H9 (cell line): ENCODE measurements around the gene FAF1. TPM values are rescaled to one million over a fixed set of nuclear protein-coding genes. Genes with fewer than 3 reads are reported as not detected.

ENCODE experiments used
- DNase-seq: peaks from one replicate; pipeline ENCODE4 v3.0.0-alpha.2; 2017
- H2AFZ ChIP-seq: one replicate; pipeline ENCODE4 v1.6.1; 2013; ENCODE audit warnings: mild to moderate bottlenecking, low read length, control low read depth, moderate library complexity
- H2AK5ac ChIP-seq: 2 replicates; pipeline ENCODE4 v1.6.1; 2013; ENCODE audit warnings: low read length, control low read depth, mixed read lengths; ENCODE audit not compliant: insufficient read length
- H2BK120ac ChIP-seq: one replicate; pipeline ENCODE4 v1.6.1; 2013; ENCODE audit warnings: low read depth, mild to moderate bottlenecking, low read length, control low read depth, inconsistent platforms; ENCODE audit not compliant: poor library complexity, severe bottlenecking
- H2BK12ac ChIP-seq: 2 replicates; pipeline ENCODE4 v1.6.1; 2013; ENCODE audit warnings: low read length, control low read depth, mixed read lengths, low read depth; ENCODE audit not compliant: insufficient read length
- H2BK15ac ChIP-seq: 2 replicates; pipeline ENCODE4 v1.6.1; 2013; ENCODE audit warnings: low read depth, low read length, control low read depth
- H2BK20ac ChIP-seq: one replicate; pipeline ENCODE4 v1.6.1; 2013; ENCODE audit warnings: low read depth, mild to moderate bottlenecking, low read length, control low read depth, inconsistent platforms; ENCODE audit not compliant: poor library complexity, severe bottlenecking
- H2BK5ac ChIP-seq: 2 replicates; pipeline ENCODE4 v1.6.1; 2013; ENCODE audit warnings: low read length, control low read depth, mixed read lengths; ENCODE audit not compliant: insufficient read length
- H3K14ac ChIP-seq: 2 replicates; pipeline ENCODE4 v1.6.1; 2013; ENCODE audit warnings: low read length, control low read depth; ENCODE audit not compliant: insufficient read depth
- H3K18ac ChIP-seq: 2 replicates; pipeline ENCODE4 v1.6.1; 2013; ENCODE audit warnings: low read depth, mild to moderate bottlenecking, mixed read lengths, low read length, control low read depth; ENCODE audit not compliant: insufficient read length
- H3K23ac ChIP-seq: 2 replicates; pipeline ENCODE4 v1.6.1; 2013; ENCODE audit warnings: low read length, control low read depth, mixed read lengths, low read depth; ENCODE audit not compliant: insufficient read length
- H3K23me2 ChIP-seq: 2 replicates; pipeline ENCODE4 v1.6.1; 2013; ENCODE audit warnings: low read depth, mild to moderate bottlenecking, mixed read lengths, low read length, control low read depth; ENCODE audit not compliant: insufficient read length, poor library complexity, severe bottlenecking
- H3K27ac ChIP-seq: 2 replicates; pipeline ENCODE4 v1.5.1; 2013; ENCODE audit warnings: low read length, control low read depth, mixed read lengths, low read depth; ENCODE audit not compliant: insufficient read length
- H3K27me3 ChIP-seq: 2 replicates; pipeline ENCODE4 v1.6.1; 2013; ENCODE audit warnings: low read length, control low read depth, inconsistent platforms; ENCODE audit not compliant: insufficient read depth
- H3K4ac ChIP-seq: 2 replicates; pipeline ENCODE4 v1.6.1; 2013; ENCODE audit warnings: low read depth, mild to moderate bottlenecking, control low read depth, inconsistent platforms, low read length, moderate library complexity
- H3K4me1 ChIP-seq: 2 replicates; pipeline ENCODE4 v1.6.1; 2013; ENCODE audit warnings: low read length, control low read depth, inconsistent platforms; ENCODE audit not compliant: insufficient read depth
- H3K4me2 ChIP-seq: 2 replicates; pipeline ENCODE4 v1.6.1; 2013; ENCODE audit warnings: low read length, control low read depth, mixed read lengths; ENCODE audit not compliant: insufficient read length, insufficient read depth
- H3K56ac ChIP-seq: 2 replicates; pipeline ENCODE4 v1.6.1; 2013; ENCODE audit warnings: low read depth, mild to moderate bottlenecking, mixed read lengths, low read length, control low read depth; ENCODE audit not compliant: insufficient read length
- H3K79me1 ChIP-seq: 2 replicates; pipeline ENCODE4 v1.6.1; 2013; ENCODE audit warnings: low read depth, mild to moderate bottlenecking, moderate library complexity, low read length, control low read depth, inconsistent platforms; ENCODE audit not compliant: insufficient read depth, poor library complexity, severe bottlenecking
- H3K79me2 ChIP-seq: 2 replicates; pipeline ENCODE4 v1.6.1; 2013; ENCODE audit warnings: low read length, control low read depth, inconsistent platforms; ENCODE audit not compliant: insufficient read depth
- H3K9ac ChIP-seq: 2 replicates; pipeline ENCODE4 v1.6.1; 2013; ENCODE audit warnings: low read length, control low read depth, mixed read lengths; ENCODE audit not compliant: insufficient read length; ENCODE audit errors: extremely low read depth
- H3K9me3 ChIP-seq: one replicate; pipeline ENCODE4 v1.6.1; 2013; ENCODE audit warnings: low read depth, low read length, inconsistent platforms; ENCODE audit not compliant: control insufficient read depth
- H3T11ph ChIP-seq: one replicate; pipeline ENCODE4 v1.6.1; 2013; ENCODE audit warnings: mild to moderate bottlenecking, low read length, control low read depth, inconsistent platforms
- H4K20me1 ChIP-seq: one replicate; pipeline ENCODE4 v1.6.1; 2013; ENCODE audit not compliant: control insufficient read depth, insufficient read length, insufficient read depth
- H4K5ac ChIP-seq: 2 replicates; pipeline ENCODE4 v1.6.1; 2013; ENCODE audit warnings: low read depth, mild to moderate bottlenecking, mixed read lengths, low read length, control low read depth; ENCODE audit not compliant: insufficient read length
- H4K8ac ChIP-seq: replicated peaks from 2 replicates; pipeline ENCODE4 v1.6.1; 2013; ENCODE audit warnings: low read length, control low read depth, mixed read lengths, low read depth; ENCODE audit not compliant: insufficient read length
- H4K91ac ChIP-seq: 2 replicates; pipeline ENCODE4 v1.6.1; 2013; ENCODE audit warnings: low read depth, mild to moderate bottlenecking, moderate library complexity, mixed read lengths, low read length, control low read depth; ENCODE audit not compliant: insufficient read length
- H3K27ac Mint-ChIP-seq, 3 experiments: 2 replicates in 2 of 3; 3 replicates in 1 of 3; pipeline ENCODE4 v1.8.0; 2020 to 2021; ENCODE audit warnings: mixed read lengths in 3 of 3, mild to moderate bottlenecking in 1 of 3, moderate library complexity in 1 of 3
- H3K27me3 Mint-ChIP-seq: 2 replicates; pipeline ENCODE4 v1.8.0; 2021; ENCODE audit warnings: low read depth, mild to moderate bottlenecking, moderate library complexity, mixed read lengths
- H3K36me3 Mint-ChIP-seq, 3 experiments: 2 replicates in 2 of 3; 3 replicates in 1 of 3; pipeline ENCODE4 v1.8.0; 2020 to 2021; ENCODE audit warnings: low read depth in 3 of 3, mixed read lengths in 3 of 3; ENCODE audit not compliant: insufficient read depth in 1 of 3
- H3K4me1 Mint-ChIP-seq, 2 experiments: 2 replicates each; pipeline ENCODE4 v1.8.0; 2020; ENCODE audit warnings: mixed read lengths in 2 of 2
- H3K4me3 Mint-ChIP-seq, 2 experiments: 2 replicates in 1 of 2; 3 replicates in 1 of 2; pipeline ENCODE4 v1.8.0; 2020 to 2021; ENCODE audit warnings: mild to moderate bottlenecking in 2 of 2, mixed read lengths in 2 of 2, moderate library complexity in 1 of 2
- H3K9me3 Mint-ChIP-seq, 2 experiments: 2 replicates in 1 of 2; 3 replicates in 1 of 2; pipeline ENCODE4 v1.8.0; 2020; ENCODE audit warnings: mild to moderate bottlenecking in 2 of 2, mixed read lengths in 2 of 2, moderate library complexity in 1 of 2
- WGBS: extraction: QIAGEN DNeasy Blood & Tissue Kit; methylation state at CpG from one replicate; pipeline ENCODE4 v1.1.7; 2013; ENCODE audit warnings: missing lambda C conversion rate, low lambda C conversion rate, mixed read lengths; ENCODE audit not compliant: insufficient read length; ENCODE audit errors: extremely low coverage; 5-methylcytosine and 5-hydroxymethylcytosine counted together
- total RNA-seq: library from RNA; stranded (reverse); gene quantifications from 2 replicates; pipeline ENCODE4 v1.2.1, GENCODE V29; 2021
- TF ChIP-seq, protein P1 (sequence below): fragments of 200-600 bp; sonication (generic); conservative IDR thresholded peaks from 3 replicates; pipeline ENCODE4 v1.8.0; 2021; ENCODE audit warnings: antibody characterized with exemption, mild to moderate bottlenecking

FAF1 gene
- total RNA-seq, 1 experiment from 2014 or later: 60.8 TPM

DNA sequence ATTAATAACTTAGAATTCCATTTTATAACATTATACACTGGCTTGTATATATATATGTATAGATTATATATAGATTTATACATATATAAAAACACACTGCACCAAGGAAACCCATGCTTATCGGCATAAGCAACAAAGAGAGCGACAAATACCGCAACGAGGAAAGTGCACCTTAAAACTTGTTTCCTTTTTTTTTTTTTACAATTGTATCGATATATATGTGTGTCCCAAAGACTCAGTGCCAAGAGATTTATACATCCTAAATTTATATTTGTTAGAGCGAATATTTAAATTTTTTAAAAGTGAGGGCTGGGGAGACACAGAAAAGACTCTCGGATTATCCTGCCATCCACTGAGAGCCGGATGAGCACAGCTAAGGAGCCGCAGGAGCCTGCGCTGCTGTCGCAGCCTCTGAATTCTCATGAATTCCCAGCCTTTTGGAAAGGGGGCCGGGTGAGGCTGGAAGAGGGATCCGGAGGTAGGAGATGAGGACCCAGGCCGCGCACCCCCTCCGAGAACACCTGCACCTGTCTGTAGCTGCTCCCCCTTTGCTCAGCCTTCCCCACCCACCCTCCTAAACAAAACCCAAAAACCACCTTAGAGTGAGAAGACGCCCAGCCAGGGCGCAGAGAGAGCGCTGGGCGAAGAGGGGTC lies 542.0 kb downstream of the FAF1 start:
- no peak overlapping the region for H4K91ac ChIP-seq
- Mint-ChIP-seq H3K27ac (no peak overlapping the region), H3K36me3 (peaks cover 0 to 2% (median 0%) of the 10 kb centered on the region in 3 experiments; a peak in 3 of 7 replicates), H3K9me3 (peaks cover 7 to 16% of the 10 kb centered on the region in 2 experiments; a peak in 4 of 5 replicates), H3K4me1 (peaks cover 33 to 46% of the 10 kb centered on the region in 2 experiments), H3K27me3 (peaks cover 98% of the 10 kb centered on the region), H3K4me3 (peak overlapping the region; percentile 49 to 85; a peak in 4 of 5 replicates)
- peaks cover 16% of the 10 kb centered on the region for H3K23me2 ChIP-seq
- no peak overlapping the region for H3K23ac ChIP-seq
- H3K27ac ChIP-seq: no peak overlapping the region
- no peak overlapping the region for H4K8ac ChIP-seq
- H4K20me1 ChIP-seq: no peaks in the 10 kb centered on the region
- H3K9ac ChIP-seq: no peak overlapping the region
- H2AFZ ChIP-seq: no peak overlapping the region
- no peak overlapping the region for H3T11ph ChIP-seq
- H3K56ac ChIP-seq: no peak overlapping the region
- H3K9me3 ChIP-seq: no peaks in the 10 kb centered on the region
- no CpG with 5 or more reads among the region's 20 CpGs for WGBS
- H2BK15ac ChIP-seq: no peak overlapping the region
- peaks cover 95% of the 10 kb centered on the region for H3K27me3 ChIP-seq
- TF ChIP-seq, protein P1, sequence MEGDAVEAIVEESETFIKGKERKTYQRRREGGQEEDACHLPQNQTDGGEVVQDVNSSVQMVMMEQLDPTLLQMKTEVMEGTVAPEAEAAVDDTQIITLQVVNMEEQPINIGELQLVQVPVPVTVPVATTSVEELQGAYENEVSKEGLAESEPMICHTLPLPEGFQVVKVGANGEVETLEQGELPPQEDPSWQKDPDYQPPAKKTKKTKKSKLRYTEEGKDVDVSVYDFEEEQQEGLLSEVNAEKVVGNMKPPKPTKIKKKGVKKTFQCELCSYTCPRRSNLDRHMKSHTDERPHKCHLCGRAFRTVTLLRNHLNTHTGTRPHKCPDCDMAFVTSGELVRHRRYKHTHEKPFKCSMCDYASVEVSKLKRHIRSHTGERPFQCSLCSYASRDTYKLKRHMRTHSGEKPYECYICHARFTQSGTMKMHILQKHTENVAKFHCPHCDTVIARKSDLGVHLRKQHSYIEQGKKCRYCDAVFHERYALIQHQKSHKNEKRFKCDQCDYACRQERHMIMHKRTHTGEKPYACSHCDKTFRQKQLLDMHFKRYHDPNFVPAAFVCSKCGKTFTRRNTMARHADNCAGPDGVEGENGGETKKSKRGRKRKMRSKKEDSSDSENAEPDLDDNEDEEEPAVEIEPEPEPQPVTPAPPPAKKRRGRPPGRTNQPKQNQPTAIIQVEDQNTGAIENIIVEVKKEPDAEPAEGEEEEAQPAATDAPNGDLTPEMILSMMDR: no peak
- no peak overlapping the region for H2BK12ac ChIP-seq
- DNase-seq: peak; percentile 26
- H3K18ac ChIP-seq: no peak overlapping the region
- no peak overlapping the region for H2BK5ac ChIP-seq
- H2AK5ac ChIP-seq: no peak overlapping the region
- H3K79me2 ChIP-seq: no peaks in the 10 kb centered on the region
- H3K4me1 ChIP-seq: no peaks in the 10 kb centered on the region
- no peak overlapping the region for H2BK120ac ChIP-seq
- no peak overlapping the region for H3K4ac ChIP-seq
- no peak overlapping the region for H3K14ac ChIP-seq
- no peak overlapping the region for H4K5ac ChIP-seq
- no peaks in the 10 kb centered on the region for H3K79me1 ChIP-seq
- H2BK20ac ChIP-seq: no peak overlapping the region
- H3K4me2 ChIP-seq: peak overlapping the region; percentile 41
